HS-5 (cell line): Measurements from ENCODE around the gene CHST6.
A peak's percentile ranks its signal among the peaks of the same experiment; 100 is the strongest.
"Not testable (repeated sequence)": the region's sequence is repeated elsewhere in the genome, so short reads cannot be mapped to it uniquely, and the experiment has no call there.

ENCODE experiments used
- DNase-seq: peaks from one replicate; pipeline ENCODE4 v3.0.0-alpha.2; 2012; ENCODE audit warnings: low read depth

Gene CHST6

DNA sequence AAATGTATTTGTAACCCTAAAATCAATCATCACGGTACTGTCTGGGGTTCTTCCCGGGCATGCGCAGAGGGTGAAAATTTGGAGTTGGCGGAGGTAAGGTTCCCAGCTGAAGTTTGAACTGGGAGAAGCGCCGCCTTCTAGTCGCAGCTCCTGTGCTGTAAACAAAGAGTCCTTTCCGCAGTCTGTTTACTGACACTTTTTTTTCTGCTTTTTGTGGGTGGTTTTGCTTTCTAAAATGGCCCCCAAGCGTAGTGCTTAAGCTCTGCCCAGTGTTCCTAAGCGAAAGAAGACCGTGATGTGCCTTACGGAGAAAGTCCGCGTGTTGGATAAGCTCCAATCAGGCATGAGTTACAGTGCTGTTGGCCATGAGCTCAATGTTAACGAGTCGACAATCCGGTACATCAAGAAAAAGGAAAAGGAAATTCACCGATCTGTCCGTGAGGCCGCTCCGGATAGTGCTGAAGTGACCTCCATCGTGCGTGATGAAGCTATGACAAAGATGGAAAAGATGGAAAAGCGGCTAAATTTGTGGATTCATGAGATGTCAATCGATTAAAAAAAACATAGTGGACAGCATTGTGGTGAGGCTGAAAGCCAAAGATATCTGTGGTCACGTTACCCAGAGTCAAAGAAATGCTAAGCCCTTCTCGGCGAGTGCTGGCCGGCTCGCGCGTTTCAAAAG, 61.4 kb downstream of the CHST6 start:
- peak; percentile 94 for DNase-seq

- no peak for DNase-seq
Measured at GRCh38 chr16:75432828-75433731, 62.2 kb downstream of the CHST6 start, which contains the start of gene CFDP1. Gene CFDP1 (minus strand): TSS chr16:75433503. CDS start chr16:75433352, 151 bp downstream.

DNA sequence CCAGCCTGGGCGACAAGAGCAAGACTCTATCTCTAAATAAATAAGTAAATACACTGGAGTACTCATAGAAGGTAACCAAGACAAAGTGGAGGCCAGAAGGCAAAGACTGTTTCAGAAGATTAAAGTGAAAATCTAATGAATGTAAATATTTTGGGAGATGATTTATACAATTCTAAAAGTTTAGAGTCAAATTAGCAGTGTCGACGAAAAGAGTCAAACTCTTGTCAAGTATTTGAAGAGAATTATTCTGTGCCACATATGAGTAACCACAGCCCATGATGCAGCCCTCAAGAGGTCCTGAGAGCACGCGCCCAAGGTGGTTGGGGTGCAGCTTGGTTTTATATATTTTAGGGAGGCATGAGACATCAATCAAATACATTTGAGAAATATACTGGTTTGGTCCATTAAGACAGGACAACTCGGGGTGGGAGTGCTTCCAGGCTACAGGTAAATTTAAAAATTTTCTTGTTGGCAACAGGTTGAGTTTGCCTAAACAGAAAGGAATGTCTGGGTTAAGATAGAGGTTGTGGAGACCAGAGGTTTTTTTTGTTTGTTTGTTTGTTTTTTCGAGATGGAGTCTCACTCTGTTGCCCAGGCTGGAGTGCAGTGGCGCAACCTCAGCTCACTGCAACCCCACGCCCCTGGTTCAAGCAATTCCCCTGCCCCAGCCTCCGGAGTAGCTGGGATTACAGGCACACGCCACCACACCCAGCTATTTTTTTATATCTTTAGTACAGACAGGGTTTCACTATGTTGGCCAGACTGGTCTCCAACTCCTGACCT, 65.4 kb downstream of the CHST6 start:
- DNase-seq, result no peak

GRCh38 chr16:75426524-75426923, 68.7 kb downstream of the CHST6 start:
- DNase-seq, result not testable (repeated sequence)

- not testable (repeated sequence) for DNase-seq
Measured at GRCh38 chr16:75424105-75424762, 71.0 kb downstream of the CHST6 start.

DNA sequence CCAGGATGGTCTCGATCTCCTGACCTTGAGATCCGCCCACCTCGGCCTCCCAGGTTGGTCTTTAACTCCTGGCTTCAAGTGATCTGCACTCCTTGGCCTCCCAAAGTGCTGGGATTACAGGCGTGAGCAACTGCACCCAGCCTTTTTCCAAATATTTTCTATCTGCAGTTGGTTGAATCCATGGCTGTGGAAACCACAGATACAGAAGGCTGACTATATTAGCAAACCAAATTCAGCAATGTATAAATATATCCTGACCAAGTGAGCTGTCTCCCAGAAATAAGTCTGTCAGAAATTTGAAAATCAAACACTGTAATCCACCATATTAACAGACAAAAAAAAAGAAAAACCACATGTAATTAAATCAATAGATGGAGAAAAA, 71.5 kb downstream of the CHST6 start:
- no peak for DNase-seq
